Astrocyte of the spinal cord (primary cell): ENCODE results near the gene SESN1.

Experiments
- DNase-seq: peaks from one replicate; pipeline ENCODE4 v3.0.0; 2011; ENCODE audit warnings: low read depth, low spot score
- H3K4me3 ChIP-seq: 2 replicates; pipeline ENCODE4 v1.5.1; 2011; ENCODE audit warnings: low read depth, mild to moderate bottlenecking, low read length, moderate library complexity
- in situ Hi-C: cut with HindIII; loops from 2 replicates; pipeline ENCODE4 v1.10.0; 2017; ENCODE audit warnings: low sequenced_read_pairs
- TF ChIP-seq, protein P1 (sequence below): IDR thresholded peaks from 2 replicates; pipeline ENCODE4 v1.5.1; 2012; ENCODE audit warnings: low read depth, mild to moderate bottlenecking, low read length, inconsistent platforms

The SESN1 gene

DNA sequence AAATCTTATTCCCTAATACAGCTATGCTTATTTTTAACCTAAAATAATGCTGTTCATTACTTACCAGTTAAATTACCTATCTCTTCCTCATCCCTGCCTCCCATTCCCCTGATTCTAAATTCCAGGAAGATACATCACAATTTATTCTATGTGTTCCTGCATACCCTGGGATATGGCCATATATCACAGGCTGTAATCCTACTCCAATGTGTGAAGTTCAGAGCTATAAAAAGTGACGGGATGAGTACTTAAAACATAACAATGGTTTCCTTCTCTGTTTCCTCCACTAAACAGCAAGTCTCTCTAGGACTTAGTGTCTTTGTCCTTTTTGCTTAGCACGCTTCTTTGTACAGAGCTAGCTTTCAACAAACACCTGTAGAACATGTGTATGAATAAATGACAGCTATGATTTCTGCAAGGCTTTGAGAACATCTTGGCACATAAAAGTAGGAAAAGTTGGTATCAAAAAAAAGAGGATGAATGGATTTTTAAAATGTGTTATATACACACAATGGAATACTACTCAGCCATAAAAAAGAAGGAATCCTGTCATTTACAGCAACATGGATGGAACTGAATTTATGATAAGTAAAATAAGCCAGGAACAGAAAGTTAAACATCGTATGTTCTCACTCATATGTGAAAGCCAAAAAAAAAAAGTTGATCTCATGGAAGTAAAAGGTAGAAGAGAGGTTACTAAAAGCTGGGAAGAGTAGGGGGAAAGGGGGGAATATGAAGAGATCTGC is 45.8 kb downstream of the SESN1 start:
- in situ Hi-C loops, result no loop called here
- DNase-seq, result no peak
- H3K4me3 ChIP-seq, result no peak overlapping the region

GRCh38 chr6:109048176-109048575 is 46.5 kb downstream of the SESN1 start:
- H3K4me3 ChIP-seq, result no peak overlapping the region
- in situ Hi-C loops, result no loop called here
- no peak for DNase-seq
- TF ChIP-seq, protein P1, sequence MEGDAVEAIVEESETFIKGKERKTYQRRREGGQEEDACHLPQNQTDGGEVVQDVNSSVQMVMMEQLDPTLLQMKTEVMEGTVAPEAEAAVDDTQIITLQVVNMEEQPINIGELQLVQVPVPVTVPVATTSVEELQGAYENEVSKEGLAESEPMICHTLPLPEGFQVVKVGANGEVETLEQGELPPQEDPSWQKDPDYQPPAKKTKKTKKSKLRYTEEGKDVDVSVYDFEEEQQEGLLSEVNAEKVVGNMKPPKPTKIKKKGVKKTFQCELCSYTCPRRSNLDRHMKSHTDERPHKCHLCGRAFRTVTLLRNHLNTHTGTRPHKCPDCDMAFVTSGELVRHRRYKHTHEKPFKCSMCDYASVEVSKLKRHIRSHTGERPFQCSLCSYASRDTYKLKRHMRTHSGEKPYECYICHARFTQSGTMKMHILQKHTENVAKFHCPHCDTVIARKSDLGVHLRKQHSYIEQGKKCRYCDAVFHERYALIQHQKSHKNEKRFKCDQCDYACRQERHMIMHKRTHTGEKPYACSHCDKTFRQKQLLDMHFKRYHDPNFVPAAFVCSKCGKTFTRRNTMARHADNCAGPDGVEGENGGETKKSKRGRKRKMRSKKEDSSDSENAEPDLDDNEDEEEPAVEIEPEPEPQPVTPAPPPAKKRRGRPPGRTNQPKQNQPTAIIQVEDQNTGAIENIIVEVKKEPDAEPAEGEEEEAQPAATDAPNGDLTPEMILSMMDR, result no peak

More for the DNA sequence above, 45.8 kb downstream of the SESN1 start:
- TF ChIP-seq, protein P1, result no peak

DNA sequence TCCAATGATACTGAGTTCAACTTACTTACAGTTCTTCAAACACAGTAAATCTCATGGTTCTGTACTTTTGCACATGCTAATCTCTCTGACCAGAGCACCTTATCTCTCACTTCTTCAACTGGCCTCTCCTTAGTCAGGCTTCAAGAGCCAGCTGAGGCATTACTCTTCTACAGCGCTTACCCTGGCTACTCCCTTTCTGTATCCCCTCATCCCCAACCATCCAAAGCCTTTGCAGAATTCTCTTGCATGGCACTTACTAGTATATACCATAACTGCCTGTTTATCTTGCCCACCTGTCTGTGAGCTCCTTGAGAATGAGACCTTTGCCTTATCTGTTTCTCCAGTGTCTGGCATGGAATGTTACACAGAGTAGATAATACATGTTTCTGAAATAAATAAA is 49.2 kb downstream of the SESN1 start:
- no peak for DNase-seq
- in situ Hi-C loops, result no loop called here
- H3K4me3 ChIP-seq, result no peak overlapping the region
- TF ChIP-seq, protein P1, result no peak

DNA sequence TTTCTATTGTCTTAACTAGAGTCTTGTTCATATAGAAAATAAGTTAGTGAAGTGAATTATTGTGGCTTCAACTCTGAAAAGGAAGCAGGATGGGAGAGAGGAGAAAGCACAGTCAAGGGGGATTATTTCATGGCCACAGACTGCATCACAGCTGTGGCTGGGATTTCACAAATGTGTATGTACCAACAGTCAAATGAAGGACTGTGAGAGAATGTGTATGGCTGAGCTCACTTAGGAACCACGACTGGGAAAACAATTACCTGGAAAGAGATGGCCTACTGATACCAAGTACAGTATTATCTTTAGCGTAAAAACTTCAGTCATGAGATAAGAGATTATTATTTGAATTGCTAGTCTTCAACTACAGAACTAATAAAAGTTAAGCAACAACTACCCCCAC is 54.9 kb downstream of the SESN1 start:
- DNase-seq, result no peak
- TF ChIP-seq, protein P1, result no peak
- in situ Hi-C loops, result no loop called here
- H3K4me3 ChIP-seq, result no peak overlapping the region

- TF ChIP-seq, protein P1, result no peak
- in situ Hi-C loops, result no loop called here
- DNase-seq, result no peak
These were observed 55.7 kb downstream of the SESN1 start for GRCh38 chr6:109038837-109039398.

DNA sequence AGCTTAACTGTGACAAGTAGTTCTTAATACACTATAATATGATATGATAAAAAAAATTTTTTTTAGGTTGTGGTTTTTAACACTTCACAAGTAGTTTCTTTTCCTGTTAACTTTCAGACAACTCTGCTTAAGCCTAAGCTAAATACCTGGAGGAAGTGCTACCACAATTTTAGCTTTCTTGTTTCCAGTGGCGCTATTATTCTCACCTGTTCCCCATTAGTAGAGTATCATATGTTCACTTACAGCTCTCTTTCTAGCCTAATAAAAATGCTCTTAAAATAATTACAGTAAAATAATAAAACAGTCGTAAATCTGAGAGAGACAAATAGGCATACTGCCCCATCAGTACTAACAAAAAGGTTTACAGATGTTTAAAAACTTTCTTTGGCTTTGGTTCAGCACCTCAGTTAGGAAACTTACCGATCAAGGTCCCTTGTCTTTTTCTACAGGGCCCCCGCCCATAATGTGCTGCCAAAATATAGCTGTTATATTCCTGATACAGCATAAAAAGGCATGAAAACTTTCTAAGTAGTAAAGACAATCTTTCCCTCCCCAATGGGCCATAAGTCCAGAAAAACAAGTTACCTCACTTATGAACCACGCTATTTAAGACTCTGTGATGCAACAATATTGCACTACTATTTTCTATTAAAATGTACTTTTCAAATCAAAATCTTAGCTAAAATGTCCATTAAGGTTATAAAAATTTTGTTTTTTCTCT is 57.9 kb downstream of the SESN1 start:
- DNase-seq, result no peak
- TF ChIP-seq, protein P1, result no peak
- no peak overlapping the region for H3K4me3 ChIP-seq
- in situ Hi-C loops, result no loop called here

More at GRCh38 chr6:109038837-109039398, 55.7 kb downstream of the SESN1 start:
- no peak overlapping the region for H3K4me3 ChIP-seq
